IMR-90 (cell line): ENCODE results near the gene PCDHGA9. TPM values are rescaled to one million over a fixed set of nuclear protein-coding genes. Genes with fewer than 3 reads are reported as not detected.

Source experiments
- ATAC-seq: fragments of 200-7000 bp; cut with Tn5 transposase; 2 replicates; pipeline ENCODE4 v1.9.1; 2020; ENCODE audit warnings: low read depth, mild to moderate bottlenecking, moderate library complexity
- BruUV-seq: library from RNA; stranded (reverse); fragments of 400-500 nt; replicated peaks from 2 replicates; lab custom pipeline; 2021; lab: Mats Ljungman, UMichigan
- CTCF ChIA-PET: fragments of 300-600 bp; formaldehyde crosslinking; extraction: SDS; loops from one replicate; lab custom pipeline; 2021; ENCODE audit warnings: antibody characterized with exemption; lab: Yijun Ruan, JAX
- POLR2A ChIA-PET: fragments of 300-600 bp; sonication (Branson Sonifier 250); formaldehyde crosslinking; loops from one replicate; lab custom pipeline; 2022; ENCODE audit warnings: antibody characterized with exemption; ENCODE audit not compliant: unreplicated experiment; lab: Charles Lee
- DNase-seq: peaks from one replicate; pipeline ENCODE4 v3.0.0; 2013
- H2AFZ ChIP-seq: replicated peaks from 2 replicates; pipeline ENCODE3; 2013; ENCODE audit warnings: low read length, mild to moderate bottlenecking; ENCODE audit not compliant: poor library complexity
- H2AK5ac ChIP-seq: 2 replicates; pipeline ENCODE4 v1.6.1; 2013; ENCODE audit warnings: low read depth, low read length, inconsistent platforms
- H2AK9ac ChIP-seq: replicated peaks from 2 replicates; pipeline ENCODE3; 2013; ENCODE audit warnings: mild to moderate bottlenecking, low read depth, low read length, moderate library complexity; ENCODE audit not compliant: poor library complexity
- H2BK120ac ChIP-seq: 2 replicates; pipeline ENCODE4 v1.6.1; 2013; ENCODE audit warnings: low read depth, low read length, inconsistent platforms
- H2BK15ac ChIP-seq: 3 replicates; pipeline ENCODE4 v1.6.1; 2013; ENCODE audit warnings: low read depth, low read length, inconsistent platforms
- H2BK20ac ChIP-seq: 2 replicates; pipeline ENCODE4 v1.6.1; 2013; ENCODE audit warnings: low read depth, mild to moderate bottlenecking, inconsistent platforms, low read length, moderate library complexity
- H2BK5ac ChIP-seq: 2 replicates; pipeline ENCODE4 v1.6.1; 2013; ENCODE audit warnings: mild to moderate bottlenecking, low read depth, low read length, inconsistent platforms; ENCODE audit not compliant: poor library complexity, severe bottlenecking
- H3K14ac ChIP-seq: replicated peaks from 2 replicates; pipeline ENCODE4 v1.6.1; 2013; ENCODE audit warnings: low read depth, low read length, inconsistent platforms
- H3K18ac ChIP-seq: 2 replicates; pipeline ENCODE4 v1.6.1; 2013; ENCODE audit warnings: low read depth, low read length, control low read depth
- H3K23ac ChIP-seq: 2 replicates; pipeline ENCODE4 v1.6.1; 2013; ENCODE audit warnings: low read depth, low read length, inconsistent platforms
- H3K27ac ChIP-seq: 2 replicates; pipeline ENCODE4 v1.5.1; 2013; ENCODE audit warnings: mild to moderate bottlenecking, control low read depth, low read length; ENCODE audit not compliant: insufficient read depth
- H3K27me3 ChIP-seq: 2 replicates; pipeline ENCODE4 v1.6.1; 2013; ENCODE audit warnings: low read length; ENCODE audit not compliant: control insufficient read depth, insufficient read depth
- H3K36me3 ChIP-seq: 2 replicates; pipeline ENCODE4 v1.6.1; 2013; ENCODE audit warnings: low read length, mixed read lengths; ENCODE audit not compliant: control insufficient read depth, insufficient read depth
- H3K4ac ChIP-seq: 2 replicates; pipeline ENCODE4 v1.6.1; 2013; ENCODE audit warnings: low read depth, low read length, inconsistent platforms
- H3K4me1 ChIP-seq: 2 replicates; pipeline ENCODE4 v1.6.1; 2013; ENCODE audit warnings: low read length, mixed read lengths; ENCODE audit not compliant: control insufficient read depth, insufficient read depth
- H3K4me2 ChIP-seq: 2 replicates; pipeline ENCODE4 v1.6.1; 2013; ENCODE audit warnings: low read depth, mild to moderate bottlenecking, control low read depth, low read length, moderate library complexity
- H3K4me3 ChIP-seq: 2 replicates; pipeline ENCODE4 v1.5.1; 2013; ENCODE audit warnings: low read depth, mild to moderate bottlenecking, control low read depth, low read length, moderate library complexity; ENCODE audit not compliant: insufficient read depth
- H3K56ac ChIP-seq: 2 replicates; pipeline ENCODE4 v1.6.1; 2013; ENCODE audit warnings: low read length, inconsistent platforms; ENCODE audit not compliant: insufficient read depth; ENCODE audit errors: extremely low read depth
- H3K79me1 ChIP-seq, 2 experiments: 2 replicates each; pipeline ENCODE4 v1.6.1; 2013; ENCODE audit warnings: low read length in 2 of 2, inconsistent platforms in 1 of 2, low read depth in 1 of 2
- H3K9ac ChIP-seq: 2 replicates; pipeline ENCODE4 v1.6.1; 2013; ENCODE audit warnings: low read depth, low read length, control low read depth
- H3K9me1 ChIP-seq: 2 replicates; pipeline ENCODE4 v1.6.1; 2013; ENCODE audit warnings: low read length, inconsistent platforms; ENCODE audit not compliant: insufficient read depth
- H3K9me3 ChIP-seq: 2 replicates; pipeline ENCODE4 v1.6.1; 2013; ENCODE audit warnings: low read length; ENCODE audit not compliant: control insufficient read depth, insufficient read depth
- H4K20me1 ChIP-seq: 2 replicates; pipeline ENCODE4 v1.6.1; 2013; ENCODE audit warnings: low read length, inconsistent platforms; ENCODE audit not compliant: insufficient read depth
- H4K5ac ChIP-seq: 2 replicates; pipeline ENCODE4 v1.6.1; 2013; ENCODE audit warnings: mild to moderate bottlenecking, low read depth, low read length, control low read depth
- H4K8ac ChIP-seq, 2 experiments: 2 replicates each; pipeline ENCODE4 v1.6.1; 2013; ENCODE audit warnings: low read depth in 2 of 2, low read length in 2 of 2, control low read depth in 1 of 2, inconsistent platforms in 1 of 2
- H4K91ac ChIP-seq: 2 replicates; pipeline ENCODE4 v1.6.1; 2013; ENCODE audit warnings: low read depth, low read length, inconsistent platforms; ENCODE audit not compliant: insufficient read depth
- BHLHE40 ChIP-seq: fragments of 150-350 bp; IDR thresholded peaks from 2 replicates; pipeline ENCODE4 v1.6.1; 2016; ENCODE audit warnings: mild to moderate bottlenecking, low read depth, low read length
- CEBPB ChIP-seq: IDR thresholded peaks from 2 replicates; pipeline ENCODE4 v1.6.1; 2012; ENCODE audit warnings: low read depth, low read length, improper control_type of control experiment
- CHD1 ChIP-seq: IDR thresholded peaks from 2 replicates; pipeline ENCODE4 v1.6.1; 2012; ENCODE audit warnings: low read depth, low read length, improper control_type of control experiment
- CTCF ChIP-seq: conservative IDR thresholded peaks from 2 replicates; pipeline ENCODE4 v1.5.1; 2012; ENCODE audit warnings: mild to moderate bottlenecking, low read depth, low read length, improper control_type of control experiment
- ELK1 ChIP-seq: fragments of 150-350 bp; IDR thresholded peaks from 2 replicates; pipeline ENCODE4 v1.6.1; 2016; ENCODE audit warnings: low read depth, mild to moderate bottlenecking, low read length, moderate library complexity, borderline replicate concordance
- FOS ChIP-seq: fragments of 150-350 bp; IDR thresholded peaks from 2 replicates; pipeline ENCODE4 v1.6.1; 2016; ENCODE audit warnings: low read depth, low read length
- MAFK ChIP-seq: IDR thresholded peaks from 2 replicates; pipeline ENCODE4 v1.6.1; 2012; ENCODE audit warnings: low read depth, low read length, improper control_type of control experiment
- MAZ ChIP-seq: IDR thresholded peaks from 2 replicates; pipeline ENCODE4 v1.6.1; 2012; ENCODE audit warnings: low read depth, mild to moderate bottlenecking, low read length, improper control_type of control experiment, moderate library complexity, borderline replicate concordance
- MXI1 ChIP-seq: IDR thresholded peaks from 2 replicates; pipeline ENCODE4 v1.6.1; 2012; ENCODE audit warnings: low read depth, mild to moderate bottlenecking, low read length, moderate library complexity, borderline replicate concordance
- NFE2L2 ChIP-seq: fragments of 150-350 bp; IDR thresholded peaks from 2 replicates; pipeline ENCODE4 v1.6.1; 2016; ENCODE audit warnings: low read depth, mild to moderate bottlenecking, low read length
- POLR2A ChIP-seq: IDR thresholded peaks from 2 replicates; pipeline ENCODE4 v1.6.1; 2012; ENCODE audit warnings: mild to moderate bottlenecking, low read depth, low read length
- RAD21 ChIP-seq: IDR thresholded peaks from 2 replicates; pipeline ENCODE4 v1.6.1; 2012; ENCODE audit warnings: low read length, improper control_type of control experiment
- RCOR1 ChIP-seq: IDR thresholded peaks from 2 replicates; pipeline ENCODE4 v1.6.1; 2012; ENCODE audit warnings: mild to moderate bottlenecking, low read length, improper control_type of control experiment; ENCODE audit not compliant: insufficient replicate concordance
- RFX5 ChIP-seq: IDR thresholded peaks from 2 replicates; pipeline ENCODE4 v1.8.0; 2012; ENCODE audit warnings: low read depth, mild to moderate bottlenecking, low read length, moderate library complexity
- SMC3 ChIP-seq: fragments of 150-350 bp; IDR thresholded peaks from 2 replicates; pipeline ENCODE4 v1.6.1; 2016; ENCODE audit warnings: low read depth, mild to moderate bottlenecking, antibody characterized with exemption, low read length, moderate library complexity
- USF2 ChIP-seq: fragments of 150-350 bp; IDR thresholded peaks from 2 replicates; pipeline ENCODE4 v1.6.1; 2017; ENCODE audit warnings: mild to moderate bottlenecking, antibody characterized with exemption, low read length, low read depth
- WGBS, 2 experiments: methylation state at CpG; one replicate each; pipeline versions ENCODE4 v1.1.5 to v1.1.7; 2013; ENCODE audit warnings: missing lambda C conversion rate in 2 of 2; ENCODE audit not compliant: insufficient read length in 1 of 2; ENCODE audit errors: extremely low coverage in 2 of 2; 5-methylcytosine and 5-hydroxymethylcytosine counted together
- dilution Hi-C: fragments of 300-500 bp; cut with HindIII; formaldehyde crosslinking; loops from one replicate; pipeline ENCODE4 v1.14.3; 2018; ENCODE audit warnings: low sequenced_read_pairs; ENCODE audit not compliant: unreplicated experiment
- in situ Hi-C: fragments of 300-500 bp; cut with MboI; formaldehyde crosslinking; loops from 3 replicates; pipeline ENCODE4 v1.14.3; 2019; ENCODE audit warnings: low sequenced_read_pairs, inconsistent platforms, mixed read lengths
- intact Hi-C: fragments of 100-400 bp; cut with micrococcal nuclease; formaldehyde crosslinking; loops from 2 replicates; pipeline ENCODE4 v1.10.0; 2022
- polyA plus RNA-seq, 3 experiments: library from polyadenylated mRNA; depleted of rRNA; stranded (reverse); fragments of >200 nt; gene quantifications; 2 replicates each; pipeline ENCODE4 v1.2.3, GENCODE V29; 2012; ENCODE audit warnings: low replicate concordance in 1 of 3
- total RNA-seq: library from RNA; depleted of rRNA; stranded (reverse); fragments of >200 nt; gene quantifications from 2 replicates; pipeline ENCODE4 v1.2.3, GENCODE V29; 2012

PCDHGA9 gene
- total and polyA plus RNA-seq, 2 of the 4 experiments (the other 2 are of a cell fraction) = 1.8 to 4.5 TPM

- DNase-seq (no peak), ATAC-seq (no peak)
- Histone ChIP-seq H3K4me1 (no peaks in the 10 kb centered on the region), H3K79me1 (peaks cover 9 to 21% of the 10 kb centered on the region in 2 experiments; a peak in 2 of 4 replicates), H3K36me3 (peaks cover 25% of the 10 kb centered on the region), H2AFZ (no peak overlapping the region), H3K27ac (no peak overlapping the region), H4K20me1 (no peaks in the 10 kb centered on the region), H2BK5ac (no peak overlapping the region), H3K4me2 (no peak overlapping the region), H4K91ac (no peak overlapping the region), H2BK15ac (no peak overlapping the region), H4K8ac (no peak overlapping the region), H3K14ac (no peak overlapping the region), H2AK9ac (peak overlapping the region; percentile 5), H3K27me3 (no peaks in the 10 kb centered on the region), H3K9ac (no peak overlapping the region), H4K5ac (no peak overlapping the region), H2BK120ac (no peak overlapping the region), H3K9me3 (peaks cover 47% of the 10 kb centered on the region; the same call in 1 of the 2 replicates), H3K23ac (no peak overlapping the region), H3K18ac (no peak overlapping the region), H3K9me1 (no peaks in the 10 kb centered on the region), H2BK20ac (no peak overlapping the region), H3K4ac (no peak overlapping the region), H2AK5ac (no peak overlapping the region), H3K4me3 (no peak overlapping the region), H3K56ac (no peak overlapping the region)
- dilution Hi-C loops = no loop called here
- in situ Hi-C loops = no loop called here
- intact Hi-C loops = no loop called here
- no peak for TF ChIP-seq MAFK
- TF ChIP-seq USF2 = no peak
- TF ChIP-seq RFX5 = no peak
- TF ChIP-seq MXI1 = no peak
- no peak for TF ChIP-seq RAD21
- no peak for TF ChIP-seq CHD1
- TF ChIP-seq CEBPB = no peak
- no peak for TF ChIP-seq BHLHE40
- TF ChIP-seq FOS = no peak
- no peak for TF ChIP-seq RCOR1
- TF ChIP-seq POLR2A = no peak
- no peak for TF ChIP-seq MAZ
- no peak for TF ChIP-seq NFE2L2
- no peak for TF ChIP-seq CTCF
- TF ChIP-seq ELK1 = no peak
- TF ChIP-seq SMC3 = no peak
- ChIA-PET CTCF (interaction anchor here (1.0 kb wide), 1 partner anchor 9 kb away, joined by 3 read pairs; no protein-coding TSS in a partner anchor), POLR2A (no interaction called here)
- no TSS peak for BruUV-seq
- WGBS, 2 experiments = 63% methylated on average over 41 of the region's 53 CpGs; no CpG with 5 or more reads in 1 of the 2 experiments
Measured at GRCh38 chr5:141427783-141428426, 25.3 kb downstream of the PCDHGA9 start.
